GM21825 (cell line): ENCODE results near the gene ATP8A2.
"Not testable (repeated sequence)": the region's sequence is repeated elsewhere in the genome, so short reads cannot be mapped to it uniquely, and the experiment has no call there.

ENCODE experiments used
- ATAC-seq: cut with Tn5 transposase; IDR thresholded peaks from one replicate; pipeline ENCODE4 v1.9.1; 2021; ENCODE audit warnings: mild to moderate bottlenecking, moderate library complexity; ENCODE audit not compliant: unreplicated experiment

ATP8A2 gene

DNA sequence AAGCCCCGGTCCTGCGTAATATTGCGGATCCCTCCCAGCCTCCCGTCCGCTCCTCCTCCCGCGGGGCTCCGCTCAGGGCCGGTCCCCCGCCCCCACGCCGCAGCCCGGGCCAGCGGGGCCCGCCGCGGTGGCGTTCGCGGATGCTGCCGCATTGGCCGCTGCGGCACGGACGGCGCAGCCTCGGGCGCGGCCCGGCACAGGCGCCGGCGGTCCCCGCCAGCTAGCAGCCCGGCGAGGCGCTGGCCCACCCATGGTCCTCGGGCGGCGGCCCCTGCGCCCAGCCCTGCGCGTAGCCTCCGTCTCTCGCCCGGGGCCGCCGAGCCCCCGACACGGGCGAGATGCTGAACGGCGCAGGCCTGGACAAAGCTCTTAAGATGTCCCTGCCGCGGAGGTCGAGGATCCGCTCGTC is at the start of gene ATP8A2:
TSS of gene ATP8A2 (plus strand) at position 100 of the 409 bp plus-strand sequence. CDS start at position 339, 239 bp downstream.
- ATAC-seq, result no peak

- ATAC-seq, result no peak
Observed at GRCh38 chr13:25324100-25324499, 47.7 kb upstream of the ATP8A2 start.

DNA sequence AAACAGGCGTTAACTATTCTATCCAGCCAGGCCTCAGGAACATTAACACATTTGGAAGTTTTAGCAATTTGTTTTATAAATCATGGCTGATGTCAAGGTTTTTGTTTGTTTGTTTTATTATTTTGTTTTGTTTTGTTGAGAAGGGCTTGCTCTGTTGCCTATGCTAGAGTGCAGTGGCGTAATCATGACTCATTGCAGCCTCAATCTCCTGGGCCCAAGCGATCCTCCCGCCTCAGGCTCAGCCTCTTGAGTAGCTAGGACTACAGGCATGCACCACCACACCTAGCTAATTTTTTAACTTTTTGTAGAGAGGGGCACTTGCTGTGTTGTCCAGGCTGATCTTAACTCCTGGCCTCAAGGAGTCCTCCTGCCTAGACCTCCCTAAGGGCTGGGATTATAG is 42.1 kb upstream of the ATP8A2 start:
- ATAC-seq, result no peak

GRCh38 chr13:25330541-25330940 is 41.2 kb upstream of the ATP8A2 start:
- ATAC-seq, result no peak

DNA sequence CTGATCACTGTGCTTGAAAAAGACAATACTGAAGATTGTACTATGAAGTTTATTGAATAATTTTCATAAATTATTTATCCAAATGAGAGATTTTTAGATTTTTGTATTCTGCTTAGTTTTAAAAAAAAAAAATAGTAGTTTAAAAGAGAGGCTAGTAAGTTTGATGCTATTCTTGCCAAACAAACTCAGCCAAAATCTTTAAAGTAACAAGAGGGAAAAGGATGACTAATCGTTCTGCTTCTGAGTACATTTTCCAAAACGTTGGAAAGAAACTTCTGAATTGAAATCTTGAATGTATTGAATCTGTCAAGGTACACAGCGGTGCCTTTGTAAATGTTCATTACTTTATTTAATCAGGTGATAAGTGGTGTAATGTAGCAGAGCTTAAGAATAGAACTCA is 35.9 kb upstream of the ATP8A2 start:
- no peak for ATAC-seq

DNA sequence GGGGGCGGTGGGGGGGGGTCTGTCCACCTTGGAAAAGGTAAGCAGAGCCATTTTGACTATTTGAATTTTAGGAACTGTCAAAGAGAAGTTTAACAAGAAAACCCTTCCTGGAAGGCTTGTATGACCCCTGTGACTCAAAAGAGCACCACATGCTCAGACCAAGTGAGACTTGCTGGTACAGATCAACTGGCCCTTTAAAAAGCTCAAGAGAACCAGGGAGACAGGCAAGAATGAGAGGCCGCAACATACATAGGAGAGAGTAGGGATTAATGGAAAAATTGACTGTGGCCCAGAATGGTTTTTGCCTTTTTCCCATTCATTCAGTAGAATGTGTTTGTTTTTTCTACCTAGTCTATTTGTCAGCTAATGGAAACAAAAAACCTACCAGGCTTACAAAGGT is 26.2 kb upstream of the ATP8A2 start:
- no peak for ATAC-seq

DNA sequence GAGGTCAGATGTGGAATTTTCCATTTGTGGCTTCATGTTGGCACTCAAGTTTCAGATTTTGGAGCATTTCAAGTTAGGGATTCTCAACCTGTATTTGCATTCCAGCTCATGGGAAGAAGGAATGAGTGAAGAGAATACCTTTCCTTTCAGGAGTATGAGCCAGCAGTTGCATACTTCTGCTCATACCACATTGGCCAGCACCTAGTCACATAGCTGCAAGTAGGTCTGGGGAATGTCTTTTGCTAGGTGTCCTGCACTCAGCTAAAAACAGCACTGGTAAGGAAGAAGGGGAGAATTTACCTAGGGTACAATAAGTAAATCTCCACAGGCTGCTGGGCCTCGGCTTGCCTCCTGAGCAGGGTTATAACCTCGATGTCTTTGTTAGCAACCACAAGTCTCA is 24.6 kb upstream of the ATP8A2 start:
- ATAC-seq, result no peak

DNA sequence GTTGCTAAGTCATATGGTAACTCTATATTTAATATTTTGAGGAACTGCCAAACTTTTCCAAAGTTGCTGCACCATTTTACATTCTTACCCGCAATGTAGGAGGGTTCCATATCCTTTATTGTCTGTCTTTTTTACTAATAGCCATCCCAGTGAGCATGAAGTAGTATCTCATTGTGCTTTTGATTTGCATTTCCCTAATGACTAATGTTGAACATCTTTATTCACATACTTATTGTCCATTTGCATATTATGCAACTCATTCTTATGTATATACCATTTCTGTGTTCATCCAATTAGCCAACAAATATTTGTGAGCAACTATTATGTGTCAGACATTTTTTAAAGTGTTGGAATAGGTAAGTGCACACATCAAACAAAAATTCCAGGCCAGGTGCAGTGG is 20.4 kb upstream of the ATP8A2 start:
- no peak for ATAC-seq

DNA sequence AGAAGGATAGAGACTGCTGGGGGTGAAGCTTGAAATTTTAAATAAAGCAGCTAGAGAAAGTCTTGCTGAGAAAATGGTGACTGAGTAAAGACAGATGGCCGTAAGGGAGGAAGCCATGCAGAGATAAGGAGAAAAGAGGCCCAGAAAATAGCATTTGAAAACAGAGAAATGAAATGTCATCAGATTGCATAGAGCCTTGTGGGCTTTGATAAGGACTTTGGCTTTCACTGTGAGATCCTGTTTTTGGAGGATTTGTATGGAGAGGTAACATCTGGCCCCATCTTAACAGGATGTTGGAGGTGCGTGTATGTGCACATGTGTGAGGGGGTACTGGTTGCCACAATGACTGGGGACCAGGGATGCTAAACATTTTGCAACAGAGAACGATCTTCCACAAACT is 19.5 kb upstream of the ATP8A2 start:
- no peak for ATAC-seq

DNA sequence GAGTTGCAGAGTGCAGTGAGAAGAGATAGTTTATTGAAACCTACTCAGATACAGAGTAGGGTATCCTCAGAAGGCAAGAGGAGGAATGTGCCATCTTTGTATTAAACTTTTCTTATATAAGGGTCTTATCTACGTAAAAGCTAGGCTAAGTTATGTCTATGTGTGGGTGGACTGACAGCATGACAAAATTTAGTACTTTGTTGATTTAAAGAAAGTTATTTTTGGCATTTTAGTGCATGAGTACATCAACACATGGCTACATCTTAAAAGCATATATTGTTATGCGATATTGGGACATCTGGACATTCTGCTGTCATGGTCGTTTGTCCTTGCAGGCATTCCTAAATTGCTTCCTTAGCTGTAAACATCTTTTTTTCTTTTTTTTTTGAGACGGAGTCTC is 19.0 kb upstream of the ATP8A2 start:
- ATAC-seq, result no peak

GRCh38 chr13:25353344-25353743 is 18.4 kb upstream of the ATP8A2 start:
- ATAC-seq, result no peak

DNA sequence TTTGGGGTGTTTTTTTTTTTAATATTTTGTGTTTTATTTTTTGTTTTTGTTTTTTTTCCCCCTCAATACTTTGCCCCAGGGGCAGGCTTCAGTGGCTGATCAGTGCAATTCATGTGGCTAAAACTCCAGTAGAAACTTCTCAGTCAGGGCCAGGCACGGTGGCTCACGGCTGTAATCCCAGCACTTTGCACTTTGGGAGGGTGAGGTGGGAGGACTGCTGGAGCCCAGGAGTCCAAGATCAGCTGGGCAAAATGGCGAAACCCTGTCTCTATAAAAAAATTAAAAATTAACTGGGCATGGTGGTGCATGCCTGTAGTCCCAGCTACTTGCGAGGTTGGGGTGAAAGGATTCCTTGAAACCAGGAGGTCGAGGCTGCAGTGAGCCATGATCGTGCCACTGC is 17.4 kb upstream of the ATP8A2 start:
- no peak for ATAC-seq

DNA sequence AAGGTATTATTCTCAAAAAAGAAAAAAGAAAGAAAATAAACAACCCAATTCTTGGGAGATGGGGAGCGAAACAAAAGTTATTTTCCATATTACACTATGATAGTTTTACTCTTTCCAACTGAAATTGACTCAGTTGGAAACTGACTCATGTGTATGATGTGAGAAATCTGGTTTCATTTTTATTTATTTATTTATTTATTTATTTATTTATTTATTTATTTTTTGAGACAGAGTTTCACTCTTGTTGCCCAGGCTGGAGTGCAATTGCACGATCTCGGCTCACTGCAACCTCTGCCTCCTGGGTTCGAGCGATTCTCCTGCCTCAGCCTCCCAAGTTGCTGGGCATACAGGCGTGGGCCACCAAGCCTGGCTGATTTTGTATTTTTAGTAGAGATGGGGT is 11.3 kb upstream of the ATP8A2 start:
- not testable (repeated sequence) for ATAC-seq

GRCh38 chr13:25365720-25366235 is 6.0 kb upstream of the ATP8A2 start:
- no peak for ATAC-seq

DNA sequence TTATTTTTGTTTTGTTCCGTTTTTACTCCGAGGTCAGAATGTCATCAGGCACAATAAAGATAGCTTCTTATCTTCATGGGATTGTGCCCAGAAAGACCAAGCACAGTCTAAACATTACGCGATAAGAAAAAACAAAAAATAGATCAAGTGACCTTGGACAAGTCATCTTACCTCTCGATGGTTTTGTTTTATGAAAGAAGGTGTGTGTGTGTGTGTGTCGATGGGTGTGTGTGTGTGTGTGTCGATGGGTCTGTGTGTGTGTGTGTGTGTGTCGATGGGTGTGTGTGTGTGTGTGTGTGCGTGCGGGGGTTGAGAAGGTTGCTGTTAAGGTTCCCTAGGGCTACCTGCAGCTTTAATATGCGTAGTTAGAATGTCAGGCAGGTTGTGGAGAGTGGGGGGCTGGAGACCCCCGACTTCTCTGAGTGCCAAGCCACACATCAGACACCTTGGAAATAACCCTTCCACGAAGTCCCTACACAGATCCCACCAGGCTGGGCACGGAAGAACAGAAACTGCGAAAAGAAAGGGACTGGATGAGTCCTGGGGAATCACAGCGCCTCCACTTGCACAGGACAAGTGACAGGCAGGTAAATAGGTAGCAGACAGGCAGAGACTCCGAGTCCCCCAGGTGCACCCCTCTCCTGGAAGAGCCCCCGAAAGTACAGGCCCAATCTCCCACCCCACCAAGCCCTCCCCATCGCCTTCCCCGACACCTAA is 458 bp upstream of the ATP8A2 start:
- ATAC-seq, result no peak

- ATAC-seq, result no peak
Observed at GRCh38 chr13:25372284-25373081, 709 bp downstream of the ATP8A2 start.

DNA sequence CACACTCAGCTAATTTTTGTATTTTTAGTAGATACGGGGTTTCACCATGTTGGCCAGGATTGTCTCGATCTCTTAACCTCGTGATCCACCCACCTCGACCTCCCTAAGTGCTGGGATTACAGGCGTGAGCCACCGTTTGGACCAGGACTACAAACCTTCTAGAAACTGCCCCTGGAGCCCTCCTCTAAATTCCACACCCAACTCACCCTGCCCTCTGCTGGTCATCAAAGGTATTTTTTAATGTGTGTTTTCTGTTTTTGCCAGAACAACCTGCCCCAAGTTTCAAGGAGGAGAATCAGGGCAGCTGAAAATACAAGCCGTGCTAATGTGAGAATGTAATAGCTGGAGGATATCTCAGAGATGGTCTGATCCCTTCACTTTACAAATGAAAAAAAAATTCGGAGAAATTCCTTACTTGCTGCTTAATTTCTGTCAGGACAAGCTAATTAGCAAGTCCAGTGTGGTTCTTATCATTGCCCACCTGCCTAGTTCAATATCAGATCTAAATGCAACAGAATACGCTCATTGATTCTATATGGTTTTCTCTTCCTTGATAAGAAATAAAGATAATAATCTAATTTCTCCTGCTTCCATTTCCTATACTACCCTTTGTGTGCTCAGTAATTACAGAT is 4.1 kb downstream of the ATP8A2 start:
- no peak for ATAC-seq

- ATAC-seq, result no peak
Observed at GRCh38 chr13:25377244-25377962, 5.6 kb downstream of the ATP8A2 start.

- ATAC-seq, result no peak
Observed at GRCh38 chr13:25378528-25378927, 6.8 kb downstream of the ATP8A2 start.

DNA sequence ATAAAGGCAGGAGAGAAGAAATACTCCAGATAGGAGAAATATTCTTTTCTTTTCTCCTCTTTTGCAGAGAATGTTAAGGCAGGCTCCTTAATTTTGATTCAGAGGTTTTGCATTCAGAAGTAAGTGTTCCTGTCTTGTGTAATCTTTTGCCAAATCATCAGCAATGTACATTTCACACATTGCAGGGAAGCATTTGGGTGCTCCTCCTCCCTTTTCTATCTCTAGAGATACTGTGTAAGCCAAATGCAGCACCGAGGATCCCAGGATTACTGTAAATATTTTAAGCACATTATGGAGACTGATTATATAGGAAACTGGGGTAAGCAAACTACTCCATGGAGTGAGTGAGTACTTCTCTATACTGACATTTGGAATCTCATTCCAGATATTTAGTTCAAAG is 7.2 kb downstream of the ATP8A2 start:
- no peak for ATAC-seq

- ATAC-seq, result no peak
Observed at GRCh38 chr13:25380082-25380481, 8.3 kb downstream of the ATP8A2 start.
